Stimulated activated CD4-positive, alpha-beta T cell treated with anti-CD3 and anti-CD28 coated beads, Interleukin-12 subunit alpha, Interleukin-12 subunit beta, amount 100 ng/mL, for 4 hours (primary cell): ENCODE measurements around the gene GTPBP10.

Experiments
- DNase-seq: peaks from one replicate; pipeline ENCODE4 v3.0.0-alpha.2; 2020

The GTPBP10 gene

DNA sequence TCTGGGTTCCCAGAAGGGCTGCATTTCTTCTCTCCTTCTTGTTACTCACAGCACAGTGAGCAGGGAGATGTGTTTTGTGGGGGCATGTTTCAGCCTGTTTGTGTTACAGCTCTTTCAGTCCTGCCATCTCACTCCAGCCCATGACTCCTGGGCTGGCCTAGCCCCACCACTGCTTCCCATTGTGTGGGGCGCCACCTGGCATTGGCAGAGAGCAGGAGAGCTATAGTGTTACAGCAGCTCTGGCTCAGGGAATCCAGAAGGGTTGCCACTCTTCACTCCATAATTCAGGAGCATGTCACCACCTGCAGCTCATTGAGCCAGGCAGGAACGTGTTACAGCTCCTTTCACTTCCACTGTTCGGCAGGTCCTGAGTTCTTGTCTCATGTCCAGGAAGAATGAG lies 86.7 kb downstream of the GTPBP10 start:
- no peak for DNase-seq
